Choroid plexus epithelial cell (primary cell): ENCODE data around the gene PRKCE.
A peak's percentile ranks its signal among the peaks of the same experiment; 100 is the strongest.

ENCODE experiments used
- DNase-seq: peaks from one replicate; pipeline ENCODE4 v3.0.0-alpha.2; 2010; ENCODE audit warnings: low read depth
- H3K4me3 ChIP-seq: 2 replicates; pipeline ENCODE4 v1.5.1; 2011; ENCODE audit warnings: low read depth, mild to moderate bottlenecking, control low read depth, low read length, moderate library complexity
- TF ChIP-seq, protein P1 (sequence below): conservative IDR thresholded peaks from 2 replicates; pipeline ENCODE4 v1.5.1; 2011; ENCODE audit warnings: low read depth, mild to moderate bottlenecking, control low read depth, inconsistent platforms, low read length, moderate library complexity

Gene PRKCE

DNA sequence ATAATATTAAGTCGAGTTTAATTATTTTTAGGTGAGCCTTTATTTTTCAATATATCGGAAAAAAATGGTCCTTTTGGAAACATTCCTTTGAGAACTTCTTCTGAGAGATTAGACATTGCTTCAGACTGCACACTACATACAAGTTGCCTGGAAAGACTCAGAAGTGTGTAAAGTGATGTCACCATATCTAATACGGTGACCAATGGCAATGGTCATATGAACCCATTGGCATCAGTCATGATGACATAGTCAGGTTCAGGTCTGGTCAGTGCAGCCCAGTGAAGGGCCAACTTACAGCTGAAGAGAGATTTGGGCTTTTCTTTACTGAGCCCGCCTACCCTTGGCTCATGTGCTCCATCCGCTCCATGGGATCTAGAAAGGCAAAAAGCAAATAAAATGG lies 362.3 kb downstream of the PRKCE start:
- DNase-seq, result no peak
- H3K4me3 ChIP-seq, result no peak overlapping the region
- TF ChIP-seq, protein P1, sequence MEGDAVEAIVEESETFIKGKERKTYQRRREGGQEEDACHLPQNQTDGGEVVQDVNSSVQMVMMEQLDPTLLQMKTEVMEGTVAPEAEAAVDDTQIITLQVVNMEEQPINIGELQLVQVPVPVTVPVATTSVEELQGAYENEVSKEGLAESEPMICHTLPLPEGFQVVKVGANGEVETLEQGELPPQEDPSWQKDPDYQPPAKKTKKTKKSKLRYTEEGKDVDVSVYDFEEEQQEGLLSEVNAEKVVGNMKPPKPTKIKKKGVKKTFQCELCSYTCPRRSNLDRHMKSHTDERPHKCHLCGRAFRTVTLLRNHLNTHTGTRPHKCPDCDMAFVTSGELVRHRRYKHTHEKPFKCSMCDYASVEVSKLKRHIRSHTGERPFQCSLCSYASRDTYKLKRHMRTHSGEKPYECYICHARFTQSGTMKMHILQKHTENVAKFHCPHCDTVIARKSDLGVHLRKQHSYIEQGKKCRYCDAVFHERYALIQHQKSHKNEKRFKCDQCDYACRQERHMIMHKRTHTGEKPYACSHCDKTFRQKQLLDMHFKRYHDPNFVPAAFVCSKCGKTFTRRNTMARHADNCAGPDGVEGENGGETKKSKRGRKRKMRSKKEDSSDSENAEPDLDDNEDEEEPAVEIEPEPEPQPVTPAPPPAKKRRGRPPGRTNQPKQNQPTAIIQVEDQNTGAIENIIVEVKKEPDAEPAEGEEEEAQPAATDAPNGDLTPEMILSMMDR, result no peak

DNA sequence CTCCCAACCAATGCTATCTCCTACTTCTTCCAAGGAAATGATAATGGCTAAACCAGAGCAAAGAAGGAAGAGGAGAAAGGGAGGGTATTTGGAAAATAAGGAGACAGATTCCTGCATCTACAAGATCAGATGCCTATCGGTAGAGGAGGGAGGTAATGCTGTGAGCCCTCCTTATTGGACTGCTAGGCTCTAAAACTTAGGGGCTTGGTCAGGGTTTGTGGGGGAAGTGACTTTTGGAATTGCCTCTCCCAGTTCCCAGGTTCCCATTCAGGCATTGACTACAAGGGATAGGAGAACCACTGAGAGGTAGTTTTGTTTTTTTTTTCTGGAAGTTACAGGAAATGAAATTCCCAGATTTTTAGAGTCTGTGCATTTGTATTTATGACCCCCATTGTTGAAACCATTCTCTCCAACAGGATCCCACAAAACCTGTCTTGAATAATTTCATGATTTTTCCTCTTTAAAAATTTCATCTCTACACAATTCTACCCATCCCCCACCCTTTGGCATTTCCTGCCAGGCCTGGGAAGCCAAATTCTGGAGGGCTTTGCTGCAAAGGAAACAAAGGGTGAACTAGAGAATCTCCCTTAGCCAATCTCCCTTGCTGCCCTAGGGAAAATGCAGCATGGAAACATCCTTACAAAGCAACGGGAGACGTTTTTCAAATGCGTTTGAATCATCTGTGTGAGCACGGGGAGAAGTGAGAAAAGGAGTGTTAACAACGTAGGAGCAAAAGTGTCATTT lies 363.6 kb downstream of the PRKCE start:
- no peak overlapping the region for H3K4me3 ChIP-seq
- TF ChIP-seq, protein P1, result no peak
- DNase-seq, result peak; percentile 78

DNA sequence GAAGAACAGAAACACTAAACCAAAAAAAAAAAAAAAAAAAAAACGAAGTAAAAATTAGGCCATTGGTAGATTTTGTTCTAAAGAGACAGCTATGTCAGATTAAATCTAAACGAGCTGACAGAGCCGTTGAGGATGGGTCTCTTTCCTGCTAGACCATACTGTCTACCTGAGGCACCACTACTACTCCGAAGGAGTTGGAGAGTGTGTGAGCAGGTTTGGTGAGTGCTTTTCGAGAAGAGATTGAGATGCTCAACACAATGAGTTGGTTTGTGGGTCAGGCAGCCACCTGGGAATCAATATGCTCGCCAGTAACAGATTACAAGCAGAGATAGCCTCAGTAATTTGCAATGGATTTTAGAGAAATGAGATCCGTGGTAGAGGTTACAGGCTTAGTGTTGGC lies 364.2 kb downstream of the PRKCE start:
- no peak for DNase-seq
- TF ChIP-seq, protein P1, result no peak

DNA sequence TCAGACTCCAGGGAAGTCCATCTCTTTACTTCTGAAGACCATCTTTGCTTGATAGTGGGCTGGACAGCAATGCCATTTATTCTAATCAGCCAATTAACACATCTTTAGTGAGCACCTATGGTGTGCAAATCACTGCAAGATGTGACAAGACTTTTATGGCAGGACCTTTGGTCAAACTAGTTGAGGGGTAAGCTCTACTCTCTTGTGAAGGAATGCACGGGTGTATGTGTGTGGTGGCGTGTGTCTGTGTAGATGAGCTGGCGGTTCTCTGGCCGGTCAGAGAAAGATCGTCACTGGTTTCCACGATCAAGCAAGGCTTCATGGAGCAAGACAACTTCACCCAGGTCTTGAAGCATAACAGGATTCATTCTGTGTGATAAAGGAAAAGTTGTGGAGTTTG lies 364.6 kb downstream of the PRKCE start:
- no peak for DNase-seq
- TF ChIP-seq, protein P1, result no peak
- H3K4me3 ChIP-seq, result no peak overlapping the region

More for the DNA sequence above, 364.2 kb downstream of the PRKCE start:
- no peak overlapping the region for H3K4me3 ChIP-seq

DNA sequence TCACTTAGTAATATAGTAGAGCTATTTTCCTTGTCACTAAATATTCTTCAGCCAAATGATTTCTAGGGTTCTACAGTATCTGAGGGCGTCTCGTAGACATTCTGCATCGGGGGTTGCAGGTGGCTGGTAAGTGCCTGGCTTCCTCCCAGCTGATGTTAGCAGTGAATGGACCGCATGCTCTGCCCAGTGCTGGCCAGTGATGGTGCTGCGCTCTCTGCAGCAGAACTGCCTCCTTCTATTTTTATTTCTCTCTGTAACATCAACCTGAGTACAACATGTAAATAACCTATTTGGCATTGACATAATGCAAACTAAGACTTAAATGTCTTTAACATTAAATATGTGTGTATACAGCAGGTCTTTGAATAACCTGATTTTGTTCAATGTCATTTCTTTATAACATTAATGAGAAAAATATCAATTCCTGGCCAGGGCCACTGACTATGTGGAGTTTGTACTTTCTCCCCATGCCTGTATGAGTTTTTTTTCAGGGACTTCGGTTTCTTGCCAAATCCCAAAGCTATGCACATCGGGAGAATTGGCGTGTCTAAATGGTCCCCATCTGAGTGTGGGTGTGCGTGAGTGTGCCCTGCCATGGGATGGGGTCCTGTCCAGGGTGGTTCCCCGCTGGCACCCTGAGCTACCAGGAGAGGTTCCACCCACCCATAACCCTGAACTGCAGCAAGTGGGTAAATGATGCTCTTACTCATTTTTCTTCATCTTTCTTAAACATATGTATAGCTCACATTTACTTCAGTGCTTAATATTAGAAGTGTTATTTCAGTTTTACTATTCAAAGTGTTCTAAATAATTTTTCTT lies 367.5 kb downstream of the PRKCE start:
- no peak for DNase-seq
- no peak overlapping the region for H3K4me3 ChIP-seq
- TF ChIP-seq, protein P1, result peak; percentile 15

DNA sequence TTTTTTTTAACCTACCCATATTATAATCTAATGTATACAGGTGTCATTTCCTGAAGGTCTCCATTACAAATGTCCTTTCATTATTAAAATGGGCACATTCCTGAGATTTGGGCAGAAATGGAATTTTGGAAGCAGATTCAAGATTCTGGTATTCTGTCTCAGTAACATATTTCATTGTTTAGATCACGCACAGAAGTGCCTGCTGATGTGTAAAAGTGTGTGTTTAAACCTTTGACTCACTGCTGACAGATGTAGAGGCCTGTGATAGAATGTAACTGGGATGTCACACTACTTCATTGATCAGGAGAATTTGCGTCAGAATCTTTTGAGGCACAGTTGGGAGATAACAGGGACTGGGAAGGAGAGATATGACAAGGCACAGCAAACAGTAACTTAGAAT lies 368.9 kb downstream of the PRKCE start:
- TF ChIP-seq, protein P1, result no peak
- H3K4me3 ChIP-seq, result no peak overlapping the region
- DNase-seq, result no peak
